ENCODE measurements around the gene SNX13. TPM values are rescaled to one million over a fixed set of nuclear protein-coding genes. Genes with fewer than 3 reads are reported as not detected.
A peak's percentile ranks its signal among the peaks of the same experiment; 100 is the strongest.

SNX13 gene
- total RNA-seq, 1 donor from 2014 or later, result 41.9 TPM

GRCh38 chr7:17855202-17855601 lies 85.1 kb downstream of the SNX13 start:
- TF ChIP-seq, protein P1, sequence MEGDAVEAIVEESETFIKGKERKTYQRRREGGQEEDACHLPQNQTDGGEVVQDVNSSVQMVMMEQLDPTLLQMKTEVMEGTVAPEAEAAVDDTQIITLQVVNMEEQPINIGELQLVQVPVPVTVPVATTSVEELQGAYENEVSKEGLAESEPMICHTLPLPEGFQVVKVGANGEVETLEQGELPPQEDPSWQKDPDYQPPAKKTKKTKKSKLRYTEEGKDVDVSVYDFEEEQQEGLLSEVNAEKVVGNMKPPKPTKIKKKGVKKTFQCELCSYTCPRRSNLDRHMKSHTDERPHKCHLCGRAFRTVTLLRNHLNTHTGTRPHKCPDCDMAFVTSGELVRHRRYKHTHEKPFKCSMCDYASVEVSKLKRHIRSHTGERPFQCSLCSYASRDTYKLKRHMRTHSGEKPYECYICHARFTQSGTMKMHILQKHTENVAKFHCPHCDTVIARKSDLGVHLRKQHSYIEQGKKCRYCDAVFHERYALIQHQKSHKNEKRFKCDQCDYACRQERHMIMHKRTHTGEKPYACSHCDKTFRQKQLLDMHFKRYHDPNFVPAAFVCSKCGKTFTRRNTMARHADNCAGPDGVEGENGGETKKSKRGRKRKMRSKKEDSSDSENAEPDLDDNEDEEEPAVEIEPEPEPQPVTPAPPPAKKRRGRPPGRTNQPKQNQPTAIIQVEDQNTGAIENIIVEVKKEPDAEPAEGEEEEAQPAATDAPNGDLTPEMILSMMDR (IDR thresholded peaks at IDR 0.05; ENCODE audit: insufficient read depth, low read length, poor library complexity, severe bottlenecking), result no peak
- H3K36me3 ChIP-seq (ENCODE audit: control insufficient read depth, insufficient read depth, low read length), result no peaks in the 10 kb centered on the region
- no peaks in the 10 kb centered on the region for H3K27me3 ChIP-seq (ENCODE audit: control insufficient read depth, insufficient read depth, low read length)

GRCh38 chr7:17854261-17855047 lies 85.8 kb downstream of the SNX13 start:
- TF ChIP-seq, protein P1 (IDR thresholded peaks at IDR 0.05; ENCODE audit: insufficient read depth, low read length, poor library complexity, severe bottlenecking), result no peak
- Histone ChIP-seq H3K4me3 (ENCODE audit: low read depth, low read length) (no peak overlapping the region), H3K27me3 (ENCODE audit: control insufficient read depth, insufficient read depth, low read length) (no peaks in the 10 kb centered on the region), H3K36me3 (ENCODE audit: control insufficient read depth, insufficient read depth, low read length) (no peaks in the 10 kb centered on the region)
- DNase-seq (ENCODE audit: low read depth), result no peak

More at GRCh38 chr7:17855202-17855601, 85.1 kb downstream of the SNX13 start:
- no peak for DNase-seq (ENCODE audit: low read depth)
- H3K4me3 ChIP-seq (ENCODE audit: low read depth, low read length), result no peak overlapping the region

DNA sequence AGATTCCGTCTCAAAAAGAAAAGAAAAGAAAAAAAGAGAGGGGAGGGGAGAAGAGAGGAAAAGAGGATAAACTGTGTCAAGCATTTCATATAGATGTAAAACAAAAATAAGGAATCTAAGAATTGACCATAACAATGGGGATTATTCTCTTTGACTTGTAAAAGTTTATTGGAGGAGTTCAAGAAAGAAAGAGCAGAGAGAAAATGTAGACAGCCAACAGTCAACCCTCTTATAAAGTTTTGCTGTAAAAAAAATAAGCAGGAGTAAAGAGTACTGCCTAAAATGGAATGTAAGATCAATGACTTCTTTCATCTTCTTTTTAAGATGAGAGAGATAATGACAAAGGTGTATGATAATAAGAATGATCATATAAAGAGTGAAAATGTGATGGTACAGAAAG lies 87.9 kb downstream of the SNX13 start:
- Histone ChIP-seq H3K4me3 (ENCODE audit: low read depth, low read length) (no peak overlapping the region), H3K27me3 (ENCODE audit: control insufficient read depth, insufficient read depth, low read length) (no peaks in the 10 kb centered on the region), H3K36me3 (ENCODE audit: control insufficient read depth, insufficient read depth, low read length) (no peaks in the 10 kb centered on the region)
- TF ChIP-seq, protein P1 (IDR thresholded peaks at IDR 0.05; ENCODE audit: insufficient read depth, low read length, poor library complexity, severe bottlenecking), result no peak
- no peak for DNase-seq (ENCODE audit: low read depth)

DNA sequence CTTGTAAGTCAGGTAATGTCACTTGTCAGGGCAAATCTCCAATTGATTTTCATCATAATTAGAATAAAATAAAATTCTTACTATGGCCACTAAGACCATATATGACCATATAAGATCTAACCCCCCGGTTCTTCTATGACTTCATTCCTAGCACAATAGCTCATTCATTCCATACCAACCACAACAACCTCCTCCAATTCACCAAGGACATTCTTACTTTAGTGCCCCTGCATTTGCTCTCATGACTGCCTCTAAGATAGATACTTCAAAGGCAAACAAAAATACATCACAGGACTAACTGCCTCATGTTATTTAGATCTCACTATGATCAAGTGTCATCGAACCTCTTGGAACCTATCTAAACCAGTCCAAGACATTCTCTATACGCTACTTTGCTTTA lies 90.8 kb downstream of the SNX13 start:
- no peak overlapping the region for H3K4me3 ChIP-seq (ENCODE audit: low read depth, low read length)
- peak; percentile 37 for DNase-seq (ENCODE audit: low read depth)
- no peaks in the 10 kb centered on the region for H3K36me3 ChIP-seq (ENCODE audit: control insufficient read depth, insufficient read depth, low read length)
- TF ChIP-seq, protein P1 (IDR thresholded peaks at IDR 0.05; ENCODE audit: insufficient read depth, low read length, poor library complexity, severe bottlenecking), result no peak
- no peaks in the 10 kb centered on the region for H3K27me3 ChIP-seq (ENCODE audit: control insufficient read depth, insufficient read depth, low read length)

DNA sequence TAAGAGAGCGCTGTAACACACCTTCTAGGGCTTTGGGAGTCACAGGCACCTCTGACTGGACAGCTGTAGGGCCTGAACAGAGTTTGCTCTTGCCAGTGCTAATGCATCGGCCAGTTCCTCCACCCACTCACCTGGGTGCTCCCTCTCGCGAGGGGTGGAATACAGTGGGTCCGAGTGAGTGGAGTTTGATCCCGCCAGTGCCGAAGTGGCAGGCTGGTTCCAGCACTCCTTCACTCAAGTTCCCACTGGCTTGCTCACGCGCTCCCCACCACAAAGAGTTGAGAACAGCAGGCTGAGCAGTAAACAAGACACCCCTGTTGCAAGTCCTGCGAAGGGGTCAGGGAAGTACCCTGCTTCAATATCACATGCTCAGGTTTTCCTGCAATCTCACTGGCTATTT lies 91.8 kb downstream of the SNX13 start:
- no peak for DNase-seq (ENCODE audit: low read depth)
- H3K36me3 ChIP-seq (ENCODE audit: control insufficient read depth, insufficient read depth, low read length), result no peaks in the 10 kb centered on the region
- H3K27me3 ChIP-seq (ENCODE audit: control insufficient read depth, insufficient read depth, low read length), result no peaks in the 10 kb centered on the region
- no peak overlapping the region for H3K4me3 ChIP-seq (ENCODE audit: low read depth, low read length)
- TF ChIP-seq, protein P1 (IDR thresholded peaks at IDR 0.05; ENCODE audit: insufficient read depth, low read length, poor library complexity, severe bottlenecking), result no peak

- DNase-seq (ENCODE audit: low read depth), result no peak
- no peaks in the 10 kb centered on the region for H3K27me3 ChIP-seq (ENCODE audit: control insufficient read depth, insufficient read depth, low read length)
- H3K4me3 ChIP-seq (ENCODE audit: low read depth, low read length), result no peak overlapping the region
- H3K36me3 ChIP-seq (ENCODE audit: control insufficient read depth, insufficient read depth, low read length), result no peaks in the 10 kb centered on the region
- TF ChIP-seq, protein P1 (IDR thresholded peaks at IDR 0.05; ENCODE audit: insufficient read depth, low read length, poor library complexity, severe bottlenecking), result no peak
Measured at GRCh38 chr7:17846935-17847334, 93.4 kb downstream of the SNX13 start.

Data from kidney epithelial cell (primary cell).